ENCODE measurements around the gene RITA1. TPM values are rescaled to one million over a fixed set of nuclear protein-coding genes. Genes with fewer than 3 reads are reported as not detected.

RITA1 gene
- total and polyA plus RNA-seq, 10 of the 15 experiments (the other 5 are each of a cell fraction or from before 2014, with no cell fraction given), result 2.3 to 39.9 (median 24.8) TPM

GRCh38 chr12:113173081-113173698 lies 12.3 kb upstream of the RITA1 start (continued):
- TF ChIP-seq CTCF (IDR thresholded peaks at IDR 0.05 in 2 of 3, conservative IDR thresholded peaks at IDR 0.05 in 1 of 3; ENCODE audit: control insufficient read depth in 2 of 3, extremely low read depth in 1 of 3, insufficient read depth in 1 of 3, low read depth in 3 of 3, low read length in 3 of 3), result no peak
- peak in 1 of 2 experiments; percentile 11; a peak in 2 of 4 replicates for TF ChIP-seq IKZF2 (IDR thresholded peaks at IDR 0.05)
- no peak for TF ChIP-seq NFIC (IDR thresholded peaks at IDR 0.05; ENCODE audit: low read depth, low read length)
- TF ChIP-seq TARDBP (IDR thresholded peaks at IDR 0.05; ENCODE audit: borderline replicate concordance), result no peak
- no peak for TF ChIP-seq RAD51 (IDR thresholded peaks at IDR 0.05)
- no peak for TF ChIP-seq SP1 (IDR thresholded peaks at IDR 0.05; ENCODE audit: low read depth, low read length)
- no peak for TF ChIP-seq E2F8 (IDR thresholded peaks at IDR 0.05; ENCODE audit: low read depth, partially characterized antibody)
- 0 out of 2 replicates have a peak, but pooled peaks have one; percentile 29 for TF ChIP-seq EED (IDR thresholded peaks at IDR 0.05; ENCODE audit: low read depth)
- TF ChIP-seq RB1 (IDR thresholded peaks at IDR 0.05; ENCODE audit: borderline replicate concordance), result no peak
- TF ChIP-seq, protein P1, sequence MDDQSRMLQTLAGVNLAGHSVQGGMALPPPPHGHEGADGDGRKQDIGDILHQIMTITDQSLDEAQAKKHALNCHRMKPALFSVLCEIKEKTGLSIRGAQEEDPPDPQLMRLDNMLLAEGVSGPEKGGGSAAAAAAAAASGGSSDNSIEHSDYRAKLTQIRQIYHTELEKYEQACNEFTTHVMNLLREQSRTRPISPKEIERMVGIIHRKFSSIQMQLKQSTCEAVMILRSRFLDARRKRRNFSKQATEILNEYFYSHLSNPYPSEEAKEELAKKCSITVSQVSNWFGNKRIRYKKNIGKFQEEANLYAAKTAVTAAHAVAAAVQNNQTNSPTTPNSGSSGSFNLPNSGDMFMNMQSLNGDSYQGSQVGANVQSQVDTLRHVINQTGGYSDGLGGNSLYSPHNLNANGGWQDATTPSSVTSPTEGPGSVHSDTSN (IDR thresholded peaks at IDR 0.05; ENCODE audit: insufficient replicate concordance, low read depth, low read length), result no peak
- no peak for TF ChIP-seq SRF (IDR thresholded peaks at IDR 0.05; ENCODE audit: low read depth in 2 of 2, low read length in 2 of 2)
- peak; percentile 20; the same call in 1 of the 2 replicates for TF ChIP-seq CHD2 (IDR thresholded peaks at IDR 0.05; ENCODE audit: borderline replicate concordance, low read depth, low read length)
- TF ChIP-seq SIN3A (IDR thresholded peaks at IDR 0.05; ENCODE audit: low read depth, low read length), result no peak
- TF ChIP-seq PAX5 (IDR thresholded peaks at IDR 0.05; ENCODE audit: borderline replicate concordance, low read depth, low read length), result peak; percentile 86
- TF ChIP-seq RAD21 (IDR thresholded peaks at IDR 0.05; ENCODE audit: insufficient read depth, low read depth, low read length), result no peak
- no peak for TF ChIP-seq ATF2 (IDR thresholded peaks at IDR 0.05; ENCODE audit: low read length)
- TF ChIP-seq HDGF (IDR thresholded peaks at IDR 0.05), result no peak
- peak; percentile 87; the same call in 1 of the 2 replicates for TF ChIP-seq PAX8 (IDR thresholded peaks at IDR 0.05)
- TF ChIP-seq TCF12 (IDR thresholded peaks at IDR 0.05; ENCODE audit: low read depth, low read length), result peak; percentile 68; the same call in 1 of the 2 replicates
- TF ChIP-seq CHD1 (IDR thresholded peaks at IDR 0.05; ENCODE audit: low read depth, low read length), result no peak
- no peak for TF ChIP-seq TBL1XR1 (IDR thresholded peaks at IDR 0.05; ENCODE audit: low read depth, low read length)
